ENCODE results near the gene CFAP299. TPM values are rescaled to one million over a fixed set of nuclear protein-coding genes. Genes with fewer than 3 reads are reported as not detected.

CFAP299 gene
- total and polyA plus RNA-seq, 2 donors (not counting 3 experiments of a cell fraction or from before 2014, with no cell fraction given) = not detected

DNA sequence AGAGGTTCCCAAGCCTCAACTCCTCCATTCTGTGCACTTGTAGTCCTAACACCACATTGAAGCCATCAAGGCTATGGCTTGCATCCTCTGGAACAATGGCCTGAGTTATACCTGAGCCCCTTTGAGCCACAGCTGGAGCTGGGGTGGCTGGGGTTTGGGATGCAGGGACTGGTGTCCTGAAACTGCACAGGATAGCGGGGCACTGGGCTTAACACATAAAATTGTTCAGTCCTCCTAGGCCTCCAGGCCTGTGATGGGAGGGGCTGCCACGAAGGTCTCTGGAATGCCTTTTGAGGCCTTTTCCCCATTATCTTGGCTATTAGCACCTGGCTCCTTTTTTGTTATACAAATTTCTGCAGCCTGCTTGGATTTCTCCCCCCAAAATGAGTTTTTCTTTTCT lies 35.5 kb downstream of the CFAP299 start:
- Histone ChIP-seq H3K36me3 (ENCODE audit: control insufficient read depth in 2 of 2, extremely low read depth in 1 of 2, insufficient read depth in 2 of 2, low read length in 2 of 2) (no peaks in the 10 kb centered on the region), H3K4me1 (ENCODE audit: control insufficient read depth, extremely low read depth, insufficient read depth, low read length) (no peaks in the 10 kb centered on the region), H3K9me3 (replicated peaks; ENCODE audit: control insufficient read depth, insufficient read depth, low read length) (no peaks in the 10 kb centered on the region), H3K79me2 (ENCODE audit: control insufficient read depth, insufficient read depth, low read length) (no peaks in the 10 kb centered on the region), H4K20me1 (replicated peaks; ENCODE audit: control insufficient read depth, extremely low read depth, insufficient read depth, low read length) (no peaks in the 10 kb centered on the region), H3K9ac (replicated peaks; ENCODE audit: extremely low read depth, insufficient read depth, low read length) (no peak overlapping the region), H3K4me2 (ENCODE audit: insufficient read depth, low read length) (no peak overlapping the region), H3K27ac (ENCODE audit: insufficient read depth, low read depth, low read length) (no peak overlapping the region), H3K9me1 (replicated peaks; ENCODE audit: control insufficient read depth, extremely low read depth, insufficient read depth, low read length) (no peaks in the 10 kb centered on the region), H3K4me3 (replicated peaks in 1 of 3; ENCODE audit: insufficient read depth in 1 of 3, low read depth in 1 of 3, low read length in 3 of 3) (no peak overlapping the region), H3K27me3 (ENCODE audit: control insufficient read depth in 2 of 2, insufficient read depth in 2 of 2, low read length in 2 of 2) (no peaks in the 10 kb centered on the region), H2AFZ (ENCODE audit: low read depth, low read length) (no peak overlapping the region)
- dilution Hi-C loops (cut with MboI; ENCODE audit: extremely low pct_ligation_motif_present, low sequenced_read_pairs) = no loop called here
- FAIRE-seq (no peak), DNase-seq (ENCODE audit: low read depth, low spot score) (no peak)
- intact Hi-C loops (cut with micrococcal nuclease) = no loop called here
- POLR2A ChIA-PET = no interaction called here
- CTCF ChIA-PET = no interaction called here
- BruUV-seq (replicated peaks) = no TSS peak
- no peak for TF ChIP-seq POLR2A (IDR thresholded peaks at IDR 0.05; ENCODE audit: low read depth, low read length)
- TF ChIP-seq GATA2 (IDR thresholded peaks at IDR 0.05; ENCODE audit: insufficient read depth, insufficient read length, low read depth, low read length) = no peak
- no peak for TF ChIP-seq MYC (IDR thresholded peaks at IDR 0.05; ENCODE audit: low read depth, low read length)
- TF ChIP-seq POLR2AphosphoS5 (IDR thresholded peaks at IDR 0.05; ENCODE audit: insufficient read depth, low read depth, low read length) = no peak
- TF ChIP-seq, protein P1, sequence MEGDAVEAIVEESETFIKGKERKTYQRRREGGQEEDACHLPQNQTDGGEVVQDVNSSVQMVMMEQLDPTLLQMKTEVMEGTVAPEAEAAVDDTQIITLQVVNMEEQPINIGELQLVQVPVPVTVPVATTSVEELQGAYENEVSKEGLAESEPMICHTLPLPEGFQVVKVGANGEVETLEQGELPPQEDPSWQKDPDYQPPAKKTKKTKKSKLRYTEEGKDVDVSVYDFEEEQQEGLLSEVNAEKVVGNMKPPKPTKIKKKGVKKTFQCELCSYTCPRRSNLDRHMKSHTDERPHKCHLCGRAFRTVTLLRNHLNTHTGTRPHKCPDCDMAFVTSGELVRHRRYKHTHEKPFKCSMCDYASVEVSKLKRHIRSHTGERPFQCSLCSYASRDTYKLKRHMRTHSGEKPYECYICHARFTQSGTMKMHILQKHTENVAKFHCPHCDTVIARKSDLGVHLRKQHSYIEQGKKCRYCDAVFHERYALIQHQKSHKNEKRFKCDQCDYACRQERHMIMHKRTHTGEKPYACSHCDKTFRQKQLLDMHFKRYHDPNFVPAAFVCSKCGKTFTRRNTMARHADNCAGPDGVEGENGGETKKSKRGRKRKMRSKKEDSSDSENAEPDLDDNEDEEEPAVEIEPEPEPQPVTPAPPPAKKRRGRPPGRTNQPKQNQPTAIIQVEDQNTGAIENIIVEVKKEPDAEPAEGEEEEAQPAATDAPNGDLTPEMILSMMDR (IDR thresholded peaks at IDR 0.05; ENCODE audit: extremely low read depth in 1 of 2, insufficient read depth in 1 of 2, low read depth in 1 of 2, low read length in 2 of 2) = no peak
- TF ChIP-seq, protein P2, sequence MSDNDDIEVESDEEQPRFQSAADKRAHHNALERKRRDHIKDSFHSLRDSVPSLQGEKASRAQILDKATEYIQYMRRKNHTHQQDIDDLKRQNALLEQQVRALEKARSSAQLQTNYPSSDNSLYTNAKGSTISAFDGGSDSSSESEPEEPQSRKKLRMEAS (IDR thresholded peaks at IDR 0.05; ENCODE audit: insufficient read depth, insufficient read length) = no peak
- no peak for TF ChIP-seq FOS (IDR thresholded peaks at IDR 0.05; ENCODE audit: borderline replicate concordance, insufficient read depth, low read length)
- no peak for TF ChIP-seq EZH2 (IDR thresholded peaks at IDR 0.05; ENCODE audit: borderline replicate concordance, low read depth, low read length, severe bottlenecking)
- TF ChIP-seq JUN (IDR thresholded peaks at IDR 0.05; ENCODE audit: borderline replicate concordance, insufficient read depth, insufficient read length, low read depth) = no peak

Data from endothelial cell of umbilical vein (primary cell).